PC-9 (cell line): ENCODE data around the gene PARG. TPM values are rescaled to one million over a fixed set of nuclear protein-coding genes. Genes with fewer than 3 reads are reported as not detected.

ENCODE experiments used
- BruUV-seq: library from RNA; stranded (reverse); fragments of 400-500 nt; replicated peaks from 2 replicates; lab custom pipeline; 2021; lab: Mats Ljungman, UMichigan
- CTCF ChIA-PET: fragments of 300-600 bp; sonication (Branson Sonifier 250); formaldehyde crosslinking; loops from one replicate; lab custom pipeline; 2022; ENCODE audit warnings: antibody characterized with exemption; lab: Charles Lee
- POLR2A ChIA-PET: fragments of 300-600 bp; sonication (Branson Sonifier 250); formaldehyde crosslinking; loops from one replicate; lab custom pipeline; 2022; ENCODE audit warnings: antibody characterized with exemption; ENCODE audit not compliant: unreplicated experiment; lab: Charles Lee
- DNase-seq, 2 experiments: peaks; one replicate each; pipeline versions ENCODE4 v3.0.0 to v3.0.0-alpha.2; 2015 to 2022; ENCODE audit warnings: mixed read lengths in 1 of 2
- H2AFZ ChIP-seq: fragments of 200-600 bp; sonication (generic); 2 replicates; pipeline ENCODE4 v1.8.1; 2017; ENCODE audit warnings: antibody characterized with exemption
- H3F3A ChIP-seq: fragments of 200-600 bp; sonication (generic); 2 replicates; pipeline ENCODE4 v1.8.1; 2017; ENCODE audit warnings: antibody characterized with exemption, mild to moderate bottlenecking, low read depth; ENCODE audit not compliant: insufficient read depth
- H3K27ac ChIP-seq: fragments of 200-600 bp; sonication (generic); 2 replicates; pipeline ENCODE4 v1.6.1; 2016; ENCODE audit warnings: mixed run types
- H3K27me3 ChIP-seq: fragments of 200-600 bp; sonication (generic); 2 replicates; pipeline ENCODE4 v1.6.1; 2016; ENCODE audit warnings: low read depth, mixed run types; ENCODE audit not compliant: insufficient read depth
- H3K36me3 ChIP-seq: fragments of 200-600 bp; sonication (generic); 2 replicates; pipeline ENCODE4 v1.6.1; 2016; ENCODE audit warnings: low read depth, mixed run types
- H3K4me1 ChIP-seq: fragments of 200-600 bp; sonication (generic); replicated peaks from 2 replicates; pipeline ENCODE4 v1.6.1; 2016; ENCODE audit warnings: mixed run types; ENCODE audit not compliant: insufficient read depth
- H3K4me2 ChIP-seq: fragments of 200-600 bp; sonication (generic); 2 replicates; pipeline ENCODE4 v1.6.1; 2017; ENCODE audit warnings: mixed run types
- H3K4me3 ChIP-seq: fragments of 200-600 bp; sonication (generic); 2 replicates; pipeline ENCODE4 v1.6.1; 2016; ENCODE audit warnings: mixed run types
- H3K79me2 ChIP-seq: fragments of 200-600 bp; sonication (generic); 2 replicates; pipeline ENCODE4 v1.6.1; 2017; ENCODE audit warnings: low read depth, mixed run types
- H3K9me2 ChIP-seq: fragments of 200-600 bp; sonication (generic); 2 replicates; pipeline ENCODE4 v1.8.1; 2017; ENCODE audit warnings: mild to moderate bottlenecking; ENCODE audit not compliant: insufficient read depth
- H3K9me3 ChIP-seq: fragments of 200-600 bp; sonication (generic); 2 replicates; pipeline ENCODE4 v1.8.1; 2016; ENCODE audit warnings: low read depth; ENCODE audit not compliant: insufficient read depth
- H4K20me1 ChIP-seq: fragments of 200-600 bp; sonication (generic); 2 replicates; pipeline ENCODE4 v1.8.1; 2017; ENCODE audit not compliant: insufficient read depth
- CTCF ChIP-seq: fragments of 200-600 bp; sonication (generic); conservative IDR thresholded peaks from 2 replicates; pipeline ENCODE4 v1.6.1; 2017; ENCODE audit warnings: mixed run types, antibody characterized with exemption, mild to moderate bottlenecking, moderate library complexity
- EZH2 ChIP-seq: fragments of 200-600 bp; sonication (generic); IDR thresholded peaks from 2 replicates; pipeline ENCODE4 v1.8.0; 2017; ENCODE audit warnings: antibody characterized with exemption, low read depth
- intact Hi-C: fragments of 100-400 bp; cut with micrococcal nuclease; formaldehyde crosslinking; loops from one replicate; pipeline ENCODE4 v1.10.0; 2022; ENCODE audit not compliant: unreplicated experiment
- total RNA-seq: library from RNA; stranded (reverse); gene quantifications from 2 replicates; pipeline ENCODE4 v1.2.3, GENCODE V29; 2021

PARG gene
- total RNA-seq, 1 experiment from 2014 or later, result 38.8 TPM

DNA sequence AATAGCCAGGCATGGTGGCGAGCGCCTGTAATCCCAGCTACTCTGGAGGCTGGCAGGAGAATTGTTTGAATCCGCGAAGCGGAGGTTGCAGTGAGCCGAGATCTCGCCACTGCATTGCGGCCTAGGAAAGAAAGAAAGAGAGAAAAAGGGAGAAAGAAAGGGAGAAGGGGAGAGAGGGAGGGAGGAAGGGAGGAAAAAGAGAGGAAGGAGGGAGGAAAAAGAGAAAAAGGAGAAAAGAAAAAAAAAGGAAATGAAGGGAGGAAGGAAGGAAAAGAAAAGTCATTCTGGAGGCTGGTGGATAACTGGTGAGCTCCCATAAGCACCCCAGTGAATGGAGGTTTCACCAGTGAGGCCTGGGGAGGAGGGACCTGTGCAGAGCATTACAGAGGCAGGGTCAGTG, 172.1 kb downstream of the PARG start:
- Histone ChIP-seq H3K27ac (no peak overlapping the region), H4K20me1 (no peaks in the 10 kb centered on the region), H3K27me3 (peaks cover 22% of the 10 kb centered on the region), H3K4me2 (no peak overlapping the region), H3K9me2 (no peaks in the 10 kb centered on the region), H3F3A (no peaks in the 10 kb centered on the region), H2AFZ (no peak overlapping the region), H3K36me3 (no peaks in the 10 kb centered on the region), H3K9me3 (no peaks in the 10 kb centered on the region), H3K4me3 (no peak overlapping the region), H3K4me1 (no peaks in the 10 kb centered on the region), H3K79me2 (no peaks in the 10 kb centered on the region)
- no TSS peak for BruUV-seq
- POLR2A ChIA-PET, result no interaction called here
- no peak for DNase-seq
- CTCF ChIA-PET, result no interaction called here
- intact Hi-C loops, result loop anchor here (10.0 kb wide), 1 partner anchor 165 kb away; no protein-coding TSS in a partner anchor
- TF ChIP-seq EZH2, result no peak
- no peak for TF ChIP-seq CTCF

DNA sequence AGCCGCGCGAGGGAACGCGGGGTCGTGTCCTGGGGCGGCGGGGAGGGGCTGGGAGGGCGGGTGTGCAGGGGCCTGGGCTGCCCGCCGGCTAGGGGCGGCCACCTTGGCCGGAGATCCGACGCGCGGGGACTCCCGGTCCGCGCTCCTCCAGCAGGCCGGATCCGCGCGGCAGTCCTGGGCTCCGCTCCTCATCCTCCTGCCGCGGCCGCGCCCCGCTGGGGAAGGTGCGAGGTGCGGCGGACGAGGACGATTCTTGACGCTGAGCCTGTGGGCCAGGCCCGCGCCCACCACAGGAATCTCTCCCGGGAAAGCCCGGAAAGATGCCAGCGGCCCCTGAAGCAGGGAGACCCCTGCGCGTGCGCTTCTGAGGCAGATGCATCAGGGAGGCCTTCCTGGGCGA, 173.1 kb downstream of the PARG start:
- H3F3A ChIP-seq, result no peaks in the 10 kb centered on the region
- no peak overlapping the region for H2AFZ ChIP-seq
- no peak for TF ChIP-seq EZH2
- POLR2A ChIA-PET, result no interaction called here
- H3K9me2 ChIP-seq, result no peaks in the 10 kb centered on the region
- intact Hi-C loops, result loop anchor here (10.0 kb wide), 1 partner anchor 164 kb away; no protein-coding TSS in a partner anchor
- no peaks in the 10 kb centered on the region for H3K4me1 ChIP-seq
- CTCF ChIA-PET, result no interaction called here
- no peaks in the 10 kb centered on the region for H3K79me2 ChIP-seq
- no peak overlapping the region for H3K4me3 ChIP-seq
- no peaks in the 10 kb centered on the region for H4K20me1 ChIP-seq
- no peak overlapping the region for H3K4me2 ChIP-seq
- DNase-seq, result no peak
- H3K27me3 ChIP-seq, result peaks cover 23% of the 10 kb centered on the region
- H3K9me3 ChIP-seq, result no peaks in the 10 kb centered on the region
- H3K27ac ChIP-seq, result no peak overlapping the region
- H3K36me3 ChIP-seq, result no peaks in the 10 kb centered on the region
- BruUV-seq, result no TSS peak

- POLR2A ChIA-PET, result no interaction called here
- intact Hi-C loops, result loop anchor here (10.0 kb wide), 1 partner anchor 164 kb away; no protein-coding TSS in a partner anchor
- DNase-seq, result no peak
- H3K4me3 ChIP-seq, result no peak overlapping the region
- H3K79me2 ChIP-seq, result no peaks in the 10 kb centered on the region
- no peak for TF ChIP-seq EZH2
- no peak for TF ChIP-seq CTCF
- H3K36me3 ChIP-seq, result no peaks in the 10 kb centered on the region
- no peaks in the 10 kb centered on the region for H3F3A ChIP-seq
- BruUV-seq, result no TSS peak
- CTCF ChIA-PET, result no interaction called here
- H3K27ac ChIP-seq, result no peak overlapping the region
- H3K4me2 ChIP-seq, result no peak overlapping the region
- H3K4me1 ChIP-seq, result no peaks in the 10 kb centered on the region
- no peaks in the 10 kb centered on the region for H3K9me3 ChIP-seq
- H3K27me3 ChIP-seq, result peaks cover 27% of the 10 kb centered on the region
- no peak overlapping the region for H2AFZ ChIP-seq
- no peaks in the 10 kb centered on the region for H4K20me1 ChIP-seq
- no peaks in the 10 kb centered on the region for H3K9me2 ChIP-seq
These were observed 173.5 kb downstream of the PARG start for GRCh38 chr10:49768329-49768728.

Other genes starting within 250 kb of the PARG start
- gene OGDHL, start 179.7 kb downstream of the PARG start, total RNA-seq, result not detected in 2 replicates
- 15.1 and 17.3 TPM in 2 replicates for gene TIMM23B, start within 50 bp of the PARG start, total RNA-seq
- 16.0 and 17.9 TPM in 2 replicates for gene AGAP6, start 46.4 kb upstream of the PARG start, total RNA-seq
- 26.9 and 42.6 TPM in 2 replicates for gene WASHC2A, start 125.9 kb upstream of the PARG start, total RNA-seq